H1 (cell line): ENCODE results near the gene CIB2. TPM values are rescaled to one million over a fixed set of nuclear protein-coding genes. Genes with fewer than 3 reads are reported as not detected.

Experiments used
- CHD7 ChIP-seq: fragments of 300-600 bp; sonication (generic); IDR thresholded peaks from 2 replicates; pipeline ENCODE4 v1.7.1; 2012; ENCODE audit warnings: low read length, moderate library complexity, mild to moderate bottlenecking, inconsistent platforms; ENCODE audit not compliant: insufficient replicate concordance
- CTBP2 ChIP-seq: IDR thresholded peaks from 2 replicates; pipeline ENCODE4 v1.7.0; 2011; ENCODE audit warnings: borderline replicate concordance, mild to moderate bottlenecking, moderate library complexity, mixed read lengths, low read length; ENCODE audit not compliant: insufficient read depth, insufficient read length
- POLR2AphosphoS5 ChIP-seq: IDR thresholded peaks from 2 replicates; pipeline ENCODE4 v1.6.1; 2011; ENCODE audit warnings: low read depth, low read length
- YY1 ChIP-seq: IDR thresholded peaks from 2 replicates; pipeline ENCODE4 v1.6.1; 2011; ENCODE audit warnings: low read depth, mild to moderate bottlenecking, low read length
- polyA plus RNA-seq, 7 experiments: library from polyadenylated mRNA; depleted of rRNA in 3 of 7; stranded (reverse) in 5 of 7; unstranded in 2 of 7; fragments of >200 nt in 5 of 7; fragments of 200-250 nt in 2 of 7; gene quantifications; 1 replicate in 5 of 7; 2 replicates in 1 of 7; 4 replicates in 1 of 7; pipeline versions ENCODE4 v1.2.1 to v1.2.3, GENCODE V29; 2011 to 2013; ENCODE audit warnings: missing spikeins in 2 of 7, mixed read lengths in 2 of 7
- total RNA-seq: library from RNA; stranded (reverse); fragmentation: NEBNext Ultra II Directional; extraction: Animal tissue kit (Norgen Biotek cat#: 25700); gene quantifications from 2 replicates; pipeline ENCODE4 v1.2.1, GENCODE V29; 2021

Gene CIB2
- total and polyA plus RNA-seq, 2 of the 8 experiments (the other 6 are each of a cell fraction or from before 2014, with no cell fraction given): 41.5 to 45.8 TPM

- TF ChIP-seq CHD7: no peak
- TF ChIP-seq POLR2AphosphoS5: no peak
- no peak for TF ChIP-seq CTBP2
- TF ChIP-seq YY1: no peak
Measured at GRCh38 chr15:78082743-78083110, 48.5 kb downstream of the CIB2 start (continued).
